K562 (cell line): ENCODE results near the gene SRSF1. TPM values are rescaled to one million over a fixed set of nuclear protein-coding genes. Genes with fewer than 3 reads are reported as not detected.

Source experiments
- ATAC-seq: fragments of 200-7000 bp; cut with Tn5 transposase; 3 replicates; pipeline ENCODE4 v1.9.1; 2020; ENCODE audit warnings: moderate library complexity
- BruUV-seq: library from RNA; stranded (reverse); fragments of 400-500 nt; replicated peaks from 2 replicates; lab custom pipeline; 2021; lab: Mats Ljungman, UMichigan
- CTCF ChIA-PET: fragments of 300-600 bp; formaldehyde crosslinking; extraction: SDS; loops from one replicate; lab custom pipeline; 2021; ENCODE audit warnings: low intra/inter-chr PET ratio; lab: Yijun Ruan, JAX
- POLR2A ChIA-PET: fragments of 300-600, 350-650 bp; sonication (Branson Sonifier 250); formaldehyde crosslinking; extraction: SDS; loops from one replicate; lab custom pipeline; 2021; ENCODE audit warnings: antibody characterized with exemption, inconsistent platforms; lab: Yijun Ruan, JAX
- DNase-seq, 4 experiments: peaks; one replicate each; pipeline versions ENCODE4 v3.0.0 to v3.0.0-alpha.2; 2011 to 2018; ENCODE audit warnings: low spot score in 3 of 4, mixed read lengths in 3 of 4; ENCODE audit errors: extremely low read depth in 1 of 4
- FAIRE-seq: peaks from 2 replicates; lab custom pipeline; 2011; peaks lifted over from hg19 to GRCh38; lab: Jason Lieb, UNC
- H2AFZ ChIP-seq: 2 replicates; pipeline ENCODE4 v1.6.0; 2011; ENCODE audit warnings: low read depth, low read length, control low read depth, inconsistent platforms
- H3K27ac ChIP-seq: fragments of 200-600 bp; 3 replicates; pipeline ENCODE4 v1.8.0; 2011; ENCODE audit warnings: low read depth, mild to moderate bottlenecking, control low read depth, inconsistent platforms, low read length, moderate library complexity, mixed read lengths; ENCODE audit errors: extremely low read depth
- H3K27me3 ChIP-seq, 2 experiments: fragments of 300-600 bp in 1 of 2; 2 replicates in 1 of 2; 3 replicates in 1 of 2; pipeline versions ENCODE4 v1.6.0 to v1.8.0; 2011; ENCODE audit warnings: inconsistent platforms in 2 of 2, low read length in 2 of 2, mild to moderate bottlenecking in 1 of 2, mixed read lengths in 1 of 2, moderate library complexity in 1 of 2; ENCODE audit not compliant: control insufficient read depth in 2 of 2, insufficient read depth in 2 of 2
- H3K36me3 ChIP-seq: fragments of 300-600 bp; 3 replicates; pipeline ENCODE4 v1.8.0; 2011; ENCODE audit warnings: mild to moderate bottlenecking, low read length, inconsistent platforms; ENCODE audit not compliant: control insufficient read depth, insufficient read depth
- H3K4me1 ChIP-seq, 2 experiments: fragments of 200-600 bp in 1 of 2; replicated peaks in 1 of 2; 2 replicates in 1 of 2; 3 replicates in 1 of 2; pipeline versions ENCODE4 v1.5.1 to v1.8.0; 2011; ENCODE audit warnings: inconsistent platforms in 2 of 2, low read length in 2 of 2, mild to moderate bottlenecking in 1 of 2, mixed read lengths in 1 of 2, moderate library complexity in 1 of 2; ENCODE audit not compliant: control insufficient read depth in 2 of 2, insufficient read depth in 2 of 2
- H3K4me2 ChIP-seq: 2 replicates; pipeline ENCODE4 v1.6.1; 2011; ENCODE audit warnings: low read length, control low read depth, inconsistent platforms, mixed read lengths; ENCODE audit not compliant: insufficient read depth
- H3K4me3 ChIP-seq: fragments of 200-600 bp; sonication (generic), shearing (Covaris generic); 2 replicates; pipeline ENCODE4 v1.5.1; 2016; ENCODE audit warnings: control low read depth, inconsistent platforms
- H3K79me2 ChIP-seq: fragments of 200-600 bp; 3 replicates; pipeline ENCODE4 v1.8.0; 2011; ENCODE audit warnings: low read length, inconsistent platforms; ENCODE audit not compliant: control insufficient read depth, insufficient read depth
- H3K9ac ChIP-seq, 2 experiments: 2 replicates each; pipeline versions ENCODE4 v1.6.0 to v1.6.1; 2011; ENCODE audit warnings: low read depth in 2 of 2, low read length in 2 of 2, control low read depth in 1 of 2, inconsistent platforms in 1 of 2, mild to moderate bottlenecking in 1 of 2, mixed read lengths in 1 of 2; ENCODE audit not compliant: insufficient read depth in 1 of 2
- H3K9me1 ChIP-seq: one replicate; pipeline ENCODE4 v1.6.0; 2011; ENCODE audit warnings: inconsistent platforms, mild to moderate bottlenecking, low read length, moderate library complexity; ENCODE audit not compliant: control insufficient read depth, insufficient read depth
- H3K9me3 ChIP-seq: replicated peaks from 2 replicates; pipeline ENCODE4 v1.5.1; 2011; ENCODE audit warnings: low read depth, low read length, inconsistent platforms; ENCODE audit not compliant: control insufficient read depth, insufficient read depth
- H4K20me1 ChIP-seq: replicated peaks from 2 replicates; pipeline ENCODE4 v1.6.1; 2011; ENCODE audit warnings: low read length, inconsistent platforms, mixed read lengths; ENCODE audit not compliant: control insufficient read depth, insufficient read depth
- WGBS: fragments of 100-300 bp; shearing (Covaris generic); methylation state at CpG from one replicate; pipeline ENCODE4 v1.1.6; 2016; ENCODE audit warnings: low coverage, mixed read lengths; ENCODE audit not compliant: insufficient coverage; ENCODE audit errors: missing lambda C conversion rate; 5-methylcytosine and 5-hydroxymethylcytosine counted together
- in situ Hi-C: fragments of 300-500 bp; cut with MboI; formaldehyde crosslinking; loops from 4 replicates; pipeline ENCODE4 v1.15.0; 2018; ENCODE audit warnings: inconsistent platforms, mixed read lengths
- intact Hi-C: fragments of 100-400 bp; cut with micrococcal nuclease; formaldehyde crosslinking; loops from 2 replicates; pipeline ENCODE4 v1.14.2; 2022
- polyA plus RNA-seq, 8 experiments: library from polyadenylated mRNA; depleted of rRNA in 4 of 8; stranded (reverse) in 5 of 8; unstranded in 3 of 8; fragments of >200 nt; fragmentation: Nextera tagmentation in 2 of 8; fragmentation: Illumina TruSeq in 1 of 8; extraction: Ambion mirVana in 2 of 8; extraction: Trizol in 1 of 8; gene quantifications; 2 replicates each; pipeline versions ENCODE4 v1.2.1 to v1.2.3, GENCODE V29; 2011 to 2014; ENCODE audit warnings: inconsistent platforms in 1 of 8, missing spikeins in 1 of 8
- total RNA-seq, 7 experiments: library from RNA; depleted of rRNA in 6 of 7; stranded (reverse); fragments of >200 nt in 6 of 7; fragmentation: Illumina TruSeq in 2 of 7; extraction: Trizol in 2 of 7; gene quantifications; 2 replicates each; pipeline versions ENCODE4 v1.2.1 to v1.2.3, GENCODE V29; 2011 to 2021; ENCODE audit warnings: low replicate concordance in 1 of 7
- TF ChIP-seq, protein P1 (sequence below): fragments of 250-450 bp; sonication (Bioruptor Pico); IDR thresholded peaks from 2 replicates; pipeline ENCODE4 v1.4.0; 2020; ENCODE audit warnings: borderline replicate concordance

SRSF1 gene
- total and polyA plus RNA-seq, 9 of the 15 experiments (the other 6 are each of a cell fraction or from before 2014, with no cell fraction given) = 77.8 to 559 (median 442) TPM

DNA sequence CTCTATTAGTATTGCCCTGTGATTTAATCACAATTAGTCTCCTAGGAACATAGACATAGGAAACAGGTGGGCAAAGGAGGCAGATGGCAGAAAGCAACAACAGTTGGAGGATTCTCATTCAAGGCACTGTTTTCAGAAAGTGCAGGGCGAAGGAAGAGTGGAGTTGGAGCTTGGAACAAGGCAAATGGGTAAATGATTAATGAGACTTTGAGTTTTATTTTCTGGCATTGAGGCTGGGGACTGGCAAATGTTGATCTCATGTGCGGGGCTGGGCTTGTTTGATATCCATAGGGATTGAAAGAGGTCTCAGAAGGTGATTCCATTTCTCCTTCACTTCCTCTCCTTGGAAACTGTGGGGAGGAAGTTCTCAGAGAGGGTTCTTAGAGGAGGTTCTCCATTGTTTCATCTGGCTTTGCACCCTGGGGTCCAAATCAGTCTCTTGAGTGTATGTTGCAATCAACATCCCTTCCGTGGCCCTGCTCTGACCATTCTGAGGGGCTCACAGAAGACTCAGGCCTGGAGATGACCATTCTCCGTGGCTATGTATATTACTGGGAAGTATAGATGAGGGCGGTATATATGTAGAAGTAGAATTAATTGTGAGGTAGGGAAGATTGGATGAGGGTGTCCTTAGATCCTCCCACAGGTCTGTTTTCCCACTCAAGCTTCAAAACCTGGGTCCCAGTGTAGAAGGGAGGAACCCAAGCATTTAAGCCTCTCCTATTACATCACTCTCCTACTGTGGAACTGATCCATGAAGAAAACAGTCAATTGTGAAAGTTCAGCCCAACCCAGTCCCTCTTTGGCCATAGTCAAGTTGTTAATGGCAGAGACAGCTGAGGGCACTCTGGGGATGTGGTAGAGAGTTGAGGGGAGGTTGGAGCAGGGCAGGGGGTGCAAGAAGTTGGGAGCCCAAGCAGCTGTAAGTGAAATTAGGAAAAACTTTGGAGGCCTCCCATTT is 36.5 kb upstream of the SRSF1 start:
- Histone ChIP-seq H3K27ac (no peak overlapping the region), H3K79me2 (no peaks in the 10 kb centered on the region), H3K9me1 (no peaks in the 10 kb centered on the region), H3K4me3 (no peak overlapping the region), H3K9ac (no peak overlapping the region), H2AFZ (no peak overlapping the region), H3K27me3 (peaks cover 37 to 38% of the 10 kb centered on the region in 2 experiments), H4K20me1 (no peaks in the 10 kb centered on the region), H3K36me3 (no peaks in the 10 kb centered on the region), H3K9me3 (no peaks in the 10 kb centered on the region), H3K4me1 (no peaks in the 10 kb centered on the region), H3K4me2 (no peak overlapping the region)
- ATAC-seq (no peak), FAIRE-seq (no peak), DNase-seq (no peak)
- ChIA-PET CTCF (no interaction called here), POLR2A (no interaction called here)
- intact Hi-C loops (no loop called here), in situ Hi-C loops (no loop called here)
- 4% methylated on average over 5 of the region's 5 CpGs for WGBS
- TF ChIP-seq, protein P1, sequence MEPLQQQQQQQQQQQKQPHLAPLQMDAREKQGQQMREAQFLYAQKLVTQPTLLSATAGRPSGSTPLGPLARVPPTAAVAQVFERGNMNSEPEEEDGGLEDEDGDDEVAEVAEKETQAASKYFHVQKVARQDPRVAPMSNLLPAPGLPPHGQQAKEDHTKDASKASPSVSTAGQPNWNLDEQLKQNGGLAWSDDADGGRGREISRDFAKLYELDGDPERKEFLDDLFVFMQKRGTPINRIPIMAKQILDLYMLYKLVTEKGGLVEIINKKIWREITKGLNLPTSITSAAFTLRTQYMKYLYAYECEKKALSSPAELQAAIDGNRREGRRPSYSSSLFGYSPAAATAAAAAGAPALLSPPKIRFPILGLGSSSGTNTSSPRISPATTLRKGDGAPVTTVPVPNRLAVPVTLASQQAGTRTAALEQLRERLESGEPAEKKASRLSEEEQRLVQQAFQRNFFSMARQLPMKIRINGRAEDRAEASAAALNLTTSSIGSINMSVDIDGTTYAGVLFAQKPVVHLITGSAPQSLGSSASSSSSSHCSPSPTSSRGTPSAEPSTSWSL (CRISPR knock-in tag) = no peak
- no TSS peak for BruUV-seq
